Fibroblast of lung (primary cell): ENCODE results near the gene TBK1. TPM values are rescaled to one million over a fixed set of nuclear protein-coding genes. Genes with fewer than 3 reads are reported as not detected.

Experiments used
- DNase-seq, 2 donors: peaks; one replicate each; pipeline versions ENCODE4 v3.0.0 to v3.0.0-alpha.2; 2010; ENCODE audit warnings: low read depth in 2 of 2
- H2AFZ ChIP-seq: 2 replicates; pipeline ENCODE4 v1.5.1; 2012; ENCODE audit warnings: low read length, control low read depth, inconsistent platforms
- H3K27ac ChIP-seq: 2 replicates; pipeline ENCODE4 v1.5.1; 2011; ENCODE audit warnings: low read length, control low read depth; ENCODE audit not compliant: insufficient read depth
- H3K27me3 ChIP-seq: 2 replicates; pipeline ENCODE4 v1.5.1; 2011; ENCODE audit warnings: mild to moderate bottlenecking, low read length; ENCODE audit not compliant: control insufficient read depth, insufficient read depth
- H3K36me3 ChIP-seq: 2 replicates; pipeline ENCODE4 v1.5.1; 2011; ENCODE audit warnings: low read length; ENCODE audit not compliant: control insufficient read depth, insufficient read depth
- H3K4me1 ChIP-seq: 2 replicates; pipeline ENCODE4 v1.5.1; 2011; ENCODE audit warnings: low read length; ENCODE audit not compliant: control insufficient read depth, insufficient read depth; ENCODE audit errors: extremely low read depth
- H3K4me2 ChIP-seq: 2 replicates; pipeline ENCODE4 v1.5.1; 2011; ENCODE audit warnings: low read length, control low read depth; ENCODE audit not compliant: insufficient read depth; ENCODE audit errors: extremely low read depth
- H3K4me3 ChIP-seq, 4 experiments: fragments of 200-600 bp in 1 of 4; sonication (generic) in 1 of 4; replicated peaks in 1 of 4; 2 replicates each; pipeline ENCODE4 v1.5.1; 2011 to 2016; ENCODE audit warnings: low read length in 4 of 4, low read depth in 3 of 4, mild to moderate bottlenecking in 3 of 4, control low read depth in 2 of 4, inconsistent platforms in 1 of 4, mixed read lengths in 1 of 4; ENCODE audit not compliant: insufficient read depth in 1 of 4; ENCODE audit errors: control extremely low read depth in 1 of 4
- H3K79me2 ChIP-seq: 2 replicates; pipeline ENCODE4 v1.5.1; 2012; ENCODE audit warnings: mild to moderate bottlenecking, low read length, inconsistent platforms; ENCODE audit not compliant: control insufficient read depth, insufficient read depth
- H3K9ac ChIP-seq: 2 replicates; pipeline ENCODE4 v1.5.1; 2011; ENCODE audit warnings: mild to moderate bottlenecking, low read length, control low read depth; ENCODE audit not compliant: insufficient read depth
- H3K9me3 ChIP-seq: 2 replicates; pipeline ENCODE4 v1.5.1; 2012; ENCODE audit warnings: low read depth, low read length; ENCODE audit not compliant: control insufficient read depth, insufficient read depth
- H4K20me1 ChIP-seq: 2 replicates; pipeline ENCODE4 v1.5.1; 2011; ENCODE audit warnings: low read length; ENCODE audit not compliant: control insufficient read depth, insufficient read depth; ENCODE audit errors: extremely low read depth
- CTCF ChIP-seq, 2 donors: IDR thresholded peaks in 1 of 2; conservative IDR thresholded peaks in 1 of 2; 1 replicate in 1 of 2; 2 replicates in 1 of 2; pipeline ENCODE4 v1.5.1; 2011 to 2012; ENCODE audit warnings: low read length in 2 of 2, control low read depth in 1 of 2, inconsistent platforms in 1 of 2, low read depth in 1 of 2, mild to moderate bottlenecking in 1 of 2
- EZH2 ChIP-seq: IDR thresholded peaks from 2 replicates; pipeline ENCODE4 v1.5.1; 2012; ENCODE audit warnings: low read length, control low read depth, mild to moderate bottlenecking; ENCODE audit errors: missing control alignments
- polyA plus RNA-seq, 2 donors: library from polyadenylated mRNA; depleted of rRNA in 1 of 2; stranded (reverse) in 1 of 2; unstranded in 1 of 2; fragments of >200 nt; gene quantifications; 2 replicates each; pipeline ENCODE4 v1.2.1, GENCODE V29; 2011 to 2012; ENCODE audit warnings: missing spikeins in 1 of 2
- total RNA-seq: library from RNA; depleted of rRNA; stranded (reverse); fragments of >200 nt; gene quantifications from 2 replicates; pipeline ENCODE4 v1.2.1, GENCODE V29; 2014

The TBK1 gene
- total and polyA plus RNA-seq, 2 donors (not counting 1 experiment from before 2014, with no cell fraction given), result 26.5 to 42.9 TPM

- Histone ChIP-seq H3K9me3 (no peaks in the 10 kb centered on the region), H3K79me2 (no peaks in the 10 kb centered on the region), H3K4me1 (no peaks in the 10 kb centered on the region), H3K4me2 (no peak overlapping the region), H3K4me3 (no peak overlapping the region), H3K9ac (no peak overlapping the region), H3K27me3 (no peaks in the 10 kb centered on the region), H3K27ac (no peak overlapping the region), H4K20me1 (no peaks in the 10 kb centered on the region), H2AFZ (no peak overlapping the region), H3K36me3 (peaks cover 6% of the 10 kb centered on the region)
- DNase-seq, result no peak
- TF ChIP-seq EZH2, result no peak
- TF ChIP-seq CTCF (conservative IDR thresholded peaks at IDR 0.05 in 1 of 2, IDR thresholded peaks at IDR 0.05 in 1 of 2; ENCODE audit: low read depth in 1 of 2, low read length in 2 of 2), result no peak
These were observed 17.7 kb downstream of the TBK1 start for GRCh38 chr12:64469455-64470142.

- H3K36me3 ChIP-seq, result peaks cover 5% of the 10 kb centered on the region
- no peak overlapping the region for H3K9ac ChIP-seq
- no peak overlapping the region for H2AFZ ChIP-seq
- no peak overlapping the region for H3K27ac ChIP-seq
- TF ChIP-seq CTCF (conservative IDR thresholded peaks at IDR 0.05 in 1 of 2, IDR thresholded peaks at IDR 0.05 in 1 of 2; ENCODE audit: low read depth in 1 of 2, low read length in 2 of 2) (no peak), EZH2 (no peak)
- no peak overlapping the region for H3K4me2 ChIP-seq
- no peak for DNase-seq
- no peaks in the 10 kb centered on the region for H3K9me3 ChIP-seq
- H3K4me1 ChIP-seq, result no peaks in the 10 kb centered on the region
- peaks cover 2% of the 10 kb centered on the region for H3K79me2 ChIP-seq
- H3K27me3 ChIP-seq, result no peaks in the 10 kb centered on the region
- no peak overlapping the region for H3K4me3 ChIP-seq
- no peaks in the 10 kb centered on the region for H4K20me1 ChIP-seq
These were observed 18.6 kb downstream of the TBK1 start for GRCh38 chr12:64470495-64470894.

DNA sequence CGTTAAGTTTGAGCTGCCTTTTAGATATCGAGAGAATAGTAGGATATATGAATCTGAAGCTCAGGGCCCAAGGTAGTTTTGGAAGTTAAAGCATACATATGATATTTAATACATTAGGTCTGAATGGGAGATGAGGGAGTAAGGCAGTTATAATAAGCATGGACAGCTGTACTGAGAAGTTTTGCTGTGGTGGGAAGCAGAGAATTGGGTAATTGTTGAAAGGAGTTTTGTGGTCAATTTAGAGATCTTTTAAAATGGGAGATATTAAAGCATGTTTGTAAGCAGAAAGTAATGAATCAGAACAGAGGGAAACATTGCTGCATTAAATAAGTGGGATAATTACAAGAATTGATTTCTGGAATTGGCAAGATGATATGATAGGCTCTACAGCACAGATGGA lies 21.3 kb downstream of the TBK1 start:
- DNase-seq, result no peak
- Histone ChIP-seq H3K79me2 (peaks cover 8% of the 10 kb centered on the region), H3K27ac (no peak overlapping the region), H2AFZ (no peak overlapping the region), H3K27me3 (no peaks in the 10 kb centered on the region), H4K20me1 (no peaks in the 10 kb centered on the region), H3K4me2 (no peak overlapping the region), H3K4me1 (no peaks in the 10 kb centered on the region), H3K36me3 (peaks cover 6% of the 10 kb centered on the region), H3K9ac (no peak overlapping the region), H3K9me3 (no peaks in the 10 kb centered on the region), H3K4me3 (no peak overlapping the region)
- TF ChIP-seq EZH2 (no peak), CTCF (conservative IDR thresholded peaks at IDR 0.05 in 1 of 2, IDR thresholded peaks at IDR 0.05 in 1 of 2; ENCODE audit: low read depth in 1 of 2, low read length in 2 of 2) (no peak)
